Loucy (cell line): ENCODE data around the gene CAMKMT.

Source experiments
- H2AFZ ChIP-seq: fragments of 200-600 bp; sonication (generic); 2 replicates; pipeline ENCODE4 v1.6.0; 2016; ENCODE audit warnings: antibody characterized with exemption, mild to moderate bottlenecking, low read length, moderate library complexity
- H3F3A ChIP-seq: fragments of 200-600 bp; 2 replicates; pipeline ENCODE4 v1.6.0; 2016; ENCODE audit warnings: antibody characterized with exemption, low read depth, mild to moderate bottlenecking
- H3K27me3 ChIP-seq: fragments of 200-600 bp; sonication (generic); 2 replicates; pipeline ENCODE4 v1.6.1; 2014; ENCODE audit warnings: low read length, mild to moderate bottlenecking; ENCODE audit not compliant: insufficient read depth, poor library complexity, severe bottlenecking
- H3K36me3 ChIP-seq: fragments of 200-600 bp; sonication (generic); 2 replicates; pipeline ENCODE4 v1.6.1; 2016; ENCODE audit warnings: low read length; ENCODE audit not compliant: insufficient read depth
- H3K4me1 ChIP-seq: fragments of 200-600 bp; sonication (generic); 2 replicates; pipeline ENCODE4 v1.5.1; 2014; ENCODE audit warnings: low read length, mild to moderate bottlenecking; ENCODE audit not compliant: insufficient read depth, poor library complexity, severe bottlenecking
- H3K4me2 ChIP-seq: fragments of 200-600 bp; sonication (generic); 2 replicates; pipeline ENCODE4 v1.6.0; 2014; ENCODE audit warnings: antibody characterized with exemption, low read length, low read depth, mild to moderate bottlenecking; ENCODE audit not compliant: poor library complexity, severe bottlenecking
- H3K4me3 ChIP-seq: fragments of 200-600 bp; sonication (generic); 2 replicates; pipeline ENCODE4 v1.5.1; 2014; ENCODE audit warnings: low read length, mild to moderate bottlenecking, mixed read lengths; ENCODE audit not compliant: poor library complexity, severe bottlenecking
- H3K79me2 ChIP-seq: fragments of 200-600 bp; sonication (generic); 2 replicates; pipeline ENCODE4 v1.6.1; 2014; ENCODE audit warnings: low read length; ENCODE audit not compliant: insufficient read depth
- H3K9ac ChIP-seq: fragments of 200-600 bp; sonication (generic); 2 replicates; pipeline ENCODE4 v1.6.0; 2014; ENCODE audit warnings: mild to moderate bottlenecking, low read depth, low read length, moderate library complexity; ENCODE audit not compliant: poor library complexity, severe bottlenecking
- H3K9me2 ChIP-seq: fragments of 200-600 bp; sonication (generic); replicated peaks from 2 replicates; pipeline ENCODE4 v1.6.1; 2016; ENCODE audit warnings: low read depth, low read length, mixed read lengths
- H3K9me3 ChIP-seq: fragments of 200-600 bp; sonication (generic); 2 replicates; pipeline ENCODE4 v1.6.1; 2014; ENCODE audit warnings: mild to moderate bottlenecking, antibody characterized with exemption, low read length, low read depth; ENCODE audit not compliant: insufficient read depth
- H4K20me1 ChIP-seq: fragments of 200-600 bp; sonication (generic); 2 replicates; pipeline ENCODE4 v1.6.0; 2014; ENCODE audit warnings: antibody characterized with exemption, low read length, mild to moderate bottlenecking; ENCODE audit not compliant: insufficient read depth, poor library complexity, severe bottlenecking
- CTCF ChIP-seq: fragments of 200-600 bp; sonication (generic); conservative IDR thresholded peaks from 2 replicates; pipeline ENCODE4 v1.5.1; 2014; ENCODE audit warnings: mild to moderate bottlenecking, antibody characterized with exemption, low read length
- EZH2phosphoT487 ChIP-seq: fragments of 200-600 bp; IDR thresholded peaks from 2 replicates; pipeline ENCODE4 v1.6.1; 2018; ENCODE audit warnings: antibody characterized with exemption, mild to moderate bottlenecking, moderate library complexity, borderline replicate concordance

CAMKMT gene

GRCh38 chr2:44329343-44329742 lies 32.4 kb upstream of the CAMKMT start:
- H3F3A ChIP-seq = no peaks in the 10 kb centered on the region
- H2AFZ ChIP-seq = no peak overlapping the region
- H3K9me3 ChIP-seq = no peaks in the 10 kb centered on the region
- H3K9me2 ChIP-seq = no peaks in the 10 kb centered on the region
- no peak overlapping the region for H3K4me2 ChIP-seq
- no peak overlapping the region for H3K4me3 ChIP-seq
- no peaks in the 10 kb centered on the region for H3K27me3 ChIP-seq
- no peaks in the 10 kb centered on the region for H3K4me1 ChIP-seq
- no peaks in the 10 kb centered on the region for H4K20me1 ChIP-seq
- no peaks in the 10 kb centered on the region for H3K79me2 ChIP-seq
- H3K36me3 ChIP-seq = peaks cover 20% of the 10 kb centered on the region; the same call in 1 of the 2 replicates
- no peak overlapping the region for H3K9ac ChIP-seq
- no peak for TF ChIP-seq EZH2phosphoT487
- no peak for TF ChIP-seq CTCF

- H3K9ac ChIP-seq = no peak overlapping the region
- peaks cover under 1% of the 10 kb centered on the region; the same call in 1 of the 2 replicates for H3K9me3 ChIP-seq
- no peaks in the 10 kb centered on the region for H3K27me3 ChIP-seq
- no peak overlapping the region for H3K4me2 ChIP-seq
- H4K20me1 ChIP-seq = no peaks in the 10 kb centered on the region
- no peak for TF ChIP-seq EZH2phosphoT487
- no peak for TF ChIP-seq CTCF
- H3F3A ChIP-seq = no peaks in the 10 kb centered on the region
- H3K36me3 ChIP-seq = peaks cover 19% of the 10 kb centered on the region; the same call in 1 of the 2 replicates
- H3K4me3 ChIP-seq = no peak overlapping the region
- H3K4me1 ChIP-seq = no peaks in the 10 kb centered on the region
- no peaks in the 10 kb centered on the region for H3K79me2 ChIP-seq
- H2AFZ ChIP-seq = no peak overlapping the region
- no peaks in the 10 kb centered on the region for H3K9me2 ChIP-seq
Measured at GRCh38 chr2:44330801-44331200, 30.9 kb upstream of the CAMKMT start.

GRCh38 chr2:44333994-44334393 lies 27.8 kb upstream of the CAMKMT start:
- Histone ChIP-seq H3K9ac (no peak overlapping the region), H2AFZ (no peak overlapping the region), H3K4me3 (no peak overlapping the region), H3K27me3 (no peaks in the 10 kb centered on the region), H3K4me2 (no peak overlapping the region), H3K79me2 (no peaks in the 10 kb centered on the region), H4K20me1 (no peaks in the 10 kb centered on the region), H3K9me3 (peaks cover 6% of the 10 kb centered on the region; the same call in 1 of the 2 replicates), H3K4me1 (no peaks in the 10 kb centered on the region), H3F3A (no peaks in the 10 kb centered on the region), H3K9me2 (no peaks in the 10 kb centered on the region), H3K36me3 (peaks cover 39% of the 10 kb centered on the region; the same call in 1 of the 2 replicates)
- no peak for TF ChIP-seq CTCF
